Measurements from ENCODE around the gene GABRG1.
A peak's percentile ranks its signal among the peaks of the same experiment; 100 is the strongest.

The GABRG1 gene

DNA sequence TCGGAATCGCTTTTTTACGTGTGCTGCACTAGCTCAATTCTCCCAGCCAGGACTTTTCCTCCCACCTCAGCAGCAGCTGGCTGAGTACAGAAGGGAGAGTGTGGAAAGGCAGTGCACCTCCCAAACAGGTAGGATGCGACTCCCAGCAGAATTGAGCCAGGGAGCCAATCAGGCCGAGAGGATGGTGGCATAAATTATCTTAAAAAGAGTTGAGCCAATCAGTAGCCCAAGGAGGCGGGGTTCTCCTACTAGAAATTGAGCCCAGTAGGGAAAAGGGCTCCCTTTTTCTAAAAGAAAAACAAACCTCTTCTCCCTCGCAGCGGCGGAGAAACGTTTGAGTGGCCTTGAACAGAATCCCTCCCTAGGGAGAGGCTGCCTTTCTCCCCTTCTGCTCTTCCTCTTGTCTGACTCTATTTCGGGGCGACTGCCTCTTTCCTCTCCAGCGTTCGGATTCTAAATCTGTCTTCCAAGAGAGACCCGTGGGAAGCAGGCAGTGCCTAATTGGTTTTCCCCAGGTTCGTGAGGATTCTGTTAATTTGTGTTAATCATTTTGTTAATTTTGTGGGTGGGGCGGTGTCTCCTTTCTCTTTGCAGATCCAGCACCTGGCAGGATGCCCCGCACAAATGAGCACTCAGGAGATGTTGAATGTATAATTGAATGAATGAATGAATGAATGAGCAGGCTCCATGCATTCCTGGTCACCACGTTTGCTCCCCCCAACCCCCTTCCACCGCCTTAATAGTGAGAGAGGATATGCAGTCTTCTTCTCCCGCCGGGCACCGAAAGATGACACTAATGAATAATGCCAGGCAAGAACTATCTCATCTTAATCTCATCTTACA lies at the start of gene GABRG1:
Gene GABRG1, minus strand, starts transcription at position 142 of the 843 bp plus-strand sequence. Its CDS starts 141 bp downstream, at position 1.
- no peak for DNase-seq

DNA sequence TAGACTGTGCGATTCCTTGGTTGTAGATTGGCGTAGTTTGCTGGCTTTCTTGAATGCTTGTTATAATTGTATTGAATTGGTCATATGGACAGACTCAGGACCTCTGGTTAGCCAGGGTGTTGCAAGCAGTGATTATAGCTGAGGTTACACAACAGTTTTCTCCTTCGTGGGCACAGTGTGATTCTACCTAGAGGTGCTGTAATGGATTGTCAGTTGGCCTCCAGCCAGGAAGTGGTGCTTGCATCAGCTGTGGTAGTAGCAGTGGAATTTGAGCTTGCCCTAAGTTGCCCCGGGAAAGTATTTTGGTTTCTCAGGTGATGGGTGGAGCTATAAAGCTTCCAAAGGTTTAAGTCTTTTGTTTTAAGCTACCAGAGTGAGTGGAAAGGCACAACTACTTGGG lies 23.1 kb upstream of the GABRG1 start:
- no peak for DNase-seq

DNA sequence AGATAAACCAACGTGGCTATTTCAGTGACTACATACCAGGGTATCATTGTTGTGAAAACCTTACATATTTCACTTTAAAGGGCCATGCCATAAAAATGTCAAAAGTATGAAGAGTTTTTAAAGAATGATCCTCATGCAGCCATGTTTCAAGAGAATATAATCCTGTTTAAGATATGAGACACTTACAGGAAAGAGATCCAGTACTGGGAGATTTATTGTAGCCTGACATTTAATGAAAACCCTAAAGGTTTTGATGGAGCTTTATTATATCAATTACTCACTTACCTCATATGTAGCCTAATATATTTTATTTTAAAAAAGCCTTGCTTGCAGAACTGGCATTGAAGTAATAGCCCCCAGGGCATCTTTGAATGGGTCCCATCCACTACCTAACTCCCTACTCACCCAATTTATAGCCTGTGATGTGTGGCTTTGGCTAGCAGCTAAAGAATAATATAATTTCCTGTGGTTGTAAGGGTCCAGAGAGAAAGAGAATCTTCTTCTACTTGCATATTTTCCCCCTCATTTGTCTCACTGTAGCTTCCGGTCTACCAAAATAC lies 7.7 kb upstream of the GABRG1 start:
- no peak for DNase-seq

DNA sequence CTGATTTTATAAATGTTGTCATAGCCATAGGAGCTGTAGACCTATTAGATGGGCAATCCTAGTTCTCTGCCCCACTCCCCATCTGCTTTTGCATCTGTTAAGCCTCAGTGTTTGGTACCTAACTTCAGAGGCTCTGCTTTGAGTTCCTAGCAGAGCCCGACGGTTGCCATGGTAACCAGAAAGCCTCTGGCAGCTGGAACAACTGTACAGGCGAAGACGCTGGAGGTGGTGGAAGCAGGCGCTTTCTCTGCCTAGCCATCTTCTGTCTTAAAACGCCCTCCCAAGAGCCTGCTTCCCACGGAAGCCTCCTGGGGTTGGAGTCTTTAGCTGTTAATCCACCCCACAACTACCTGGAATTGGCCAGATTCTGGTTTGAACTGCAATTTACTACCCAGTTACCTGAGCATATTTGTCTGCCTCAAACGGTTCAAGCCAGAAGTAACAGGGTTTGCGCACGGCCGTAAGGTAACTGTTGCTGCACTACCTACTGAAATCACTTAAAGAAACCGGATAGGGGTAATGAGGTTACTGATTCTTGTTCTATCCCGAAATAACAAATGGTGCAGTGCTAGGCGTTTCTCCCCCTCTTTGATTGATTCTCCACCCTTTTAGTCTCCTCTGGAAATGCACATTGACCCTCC lies 1.0 kb upstream of the GABRG1 start:
- DNase-seq = peak; percentile 5

DNA sequence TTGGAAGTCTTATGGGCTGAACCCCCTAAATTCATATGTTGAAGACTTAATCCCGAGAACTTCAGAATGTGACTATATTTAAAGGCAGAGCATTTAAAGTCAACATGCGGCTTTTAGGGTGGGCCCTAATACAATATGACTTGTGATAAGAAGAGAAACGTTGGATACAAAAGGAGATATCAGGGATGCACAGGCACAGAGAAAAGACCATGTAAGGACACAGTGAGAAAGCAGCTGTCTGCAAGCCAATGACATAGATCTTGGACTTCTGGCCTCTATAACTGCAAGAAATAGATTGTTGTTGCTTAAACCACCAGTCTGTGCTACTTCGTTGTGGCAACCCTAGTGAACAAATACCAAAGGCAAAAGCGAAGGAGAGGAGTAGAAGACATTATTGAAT lies 42.2 kb downstream of the GABRG1 start:
- DNase-seq = peak; percentile 91

DNA sequence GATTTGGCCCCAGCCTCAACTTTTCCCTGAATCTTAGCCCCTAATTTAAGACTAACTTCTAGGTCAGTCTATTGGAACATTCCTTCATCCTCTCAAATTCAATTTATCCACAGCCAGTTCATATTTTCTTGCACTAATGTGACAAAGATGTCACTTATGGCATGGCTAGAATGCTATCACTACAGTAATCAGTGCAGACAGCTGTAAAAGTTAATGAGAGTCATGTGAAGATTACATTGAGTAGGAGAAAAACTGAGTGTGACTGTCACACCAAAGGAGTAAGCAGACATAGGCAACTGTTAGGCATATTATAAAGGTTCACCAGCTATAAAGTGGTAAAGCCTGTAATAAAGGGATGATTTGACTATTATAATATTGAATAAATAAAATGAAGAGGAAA lies 42.6 kb downstream of the GABRG1 start:
- DNase-seq = peak; percentile 62

DNA sequence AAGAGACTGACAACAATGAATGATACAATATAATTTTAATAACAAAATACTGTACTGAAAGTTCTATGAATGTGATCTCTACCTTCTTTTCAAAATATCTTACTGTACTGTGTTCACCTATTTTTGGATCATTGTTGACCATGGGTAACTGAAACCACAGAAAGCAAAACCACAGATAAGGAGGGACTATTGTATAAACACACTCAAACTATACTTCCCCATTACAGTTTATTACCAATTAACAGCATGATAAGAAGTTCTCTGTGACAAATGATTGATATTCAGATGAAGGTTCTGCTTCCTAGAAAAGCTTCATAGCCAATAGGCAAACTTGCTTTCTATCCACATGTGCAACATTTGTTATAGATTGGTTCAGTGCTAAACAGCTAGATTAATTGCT lies 50.1 kb downstream of the GABRG1 start:
- DNase-seq = peak; percentile 73

DNA sequence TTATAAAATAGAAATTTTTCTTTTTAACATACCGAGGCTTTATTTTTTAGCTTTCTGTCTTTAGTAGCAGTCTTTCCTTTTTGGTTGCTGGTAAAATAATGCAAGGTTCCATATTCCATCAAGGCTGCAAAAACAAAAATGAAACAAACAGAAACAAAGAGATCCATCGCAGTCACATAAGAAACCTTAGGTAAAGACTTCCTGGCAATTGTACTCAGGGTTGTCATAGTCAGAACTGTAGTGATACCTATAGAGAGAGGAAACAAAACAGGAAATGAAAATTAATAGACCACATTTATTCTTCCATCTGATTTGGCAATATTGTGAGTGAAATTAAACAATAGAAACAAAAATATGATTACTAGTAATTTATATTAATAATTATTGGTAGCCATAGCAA lies 72.5 kb downstream of the GABRG1 start:
- DNase-seq = no peak

DNA sequence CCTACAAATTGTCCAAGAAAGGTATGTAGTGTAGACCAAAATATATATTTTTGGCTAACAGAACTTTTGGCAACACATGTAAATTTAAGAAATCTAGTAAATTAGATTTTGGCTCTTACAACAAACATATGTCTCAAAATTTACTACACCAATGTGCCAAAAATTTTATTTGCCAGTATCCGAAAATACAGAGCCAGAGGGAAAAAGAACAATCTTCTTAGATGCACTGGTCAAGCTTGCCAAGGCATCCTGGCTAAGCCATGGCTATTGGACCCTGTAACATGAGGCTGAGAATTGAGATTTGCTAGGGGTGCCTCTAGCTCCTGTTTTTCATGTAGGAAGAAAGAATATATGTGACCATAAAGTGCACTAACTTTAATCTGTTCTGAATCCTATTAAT lies 91.8 kb downstream of the GABRG1 start:
- DNase-seq = no peak

DNA sequence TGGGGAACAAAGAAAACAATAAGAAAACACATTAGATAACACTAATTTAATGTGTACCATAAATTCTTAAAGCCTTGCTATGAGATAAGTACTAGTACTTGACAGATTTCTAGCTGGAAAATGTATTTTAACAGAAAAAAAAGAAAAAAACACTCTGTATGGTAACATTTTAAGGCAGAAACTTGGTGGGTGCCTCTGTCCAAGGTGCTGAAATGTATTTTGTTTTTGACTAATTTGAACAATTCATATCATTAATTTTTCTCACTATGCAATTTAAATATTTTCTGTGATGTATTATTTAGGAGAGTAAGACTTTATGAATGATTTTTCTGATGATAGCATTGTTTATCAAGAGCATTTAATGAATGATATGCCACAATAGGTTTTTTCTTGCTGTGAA lies 107.5 kb downstream of the GABRG1 start:
- peak; percentile 27 for DNase-seq

DNA sequence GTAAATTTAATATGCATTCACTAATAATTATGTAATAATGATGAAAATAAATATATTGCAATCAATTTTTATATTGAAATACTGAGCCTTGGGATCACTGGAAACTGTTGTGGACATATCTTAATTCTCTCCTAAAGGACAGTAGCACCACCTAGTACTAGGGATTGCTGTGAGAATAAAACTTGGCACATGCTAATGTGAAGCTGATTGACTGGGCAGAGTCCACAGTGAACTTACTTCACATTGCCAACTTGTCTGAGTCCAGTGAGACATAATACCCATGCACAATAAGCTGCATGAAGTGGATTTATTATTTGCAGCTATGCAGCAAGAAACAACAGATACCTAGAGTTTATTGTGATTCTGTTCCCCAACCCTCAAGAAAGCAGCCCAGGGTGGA lies 131.1 kb downstream of the GABRG1 start:
- no peak for DNase-seq

DNA sequence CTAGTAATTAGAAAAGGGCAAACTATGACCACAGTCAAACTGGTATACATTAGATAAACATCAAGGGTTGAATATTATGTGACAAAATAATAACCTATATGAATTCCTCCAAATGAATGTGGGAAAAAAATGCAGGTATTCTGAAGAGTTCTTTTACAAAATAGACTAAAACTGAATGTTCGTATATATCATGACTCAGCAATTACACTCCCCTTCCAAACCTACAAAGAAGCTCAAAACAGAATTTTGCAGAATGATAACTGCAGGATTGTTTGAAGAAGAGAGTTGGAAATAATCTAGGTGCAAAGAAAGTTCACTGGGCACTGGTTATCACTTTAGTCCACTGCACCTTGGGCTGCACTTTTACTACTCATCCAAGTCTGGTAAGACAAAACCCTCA lies 134.1 kb downstream of the GABRG1 start:
- DNase-seq = no peak

DNA sequence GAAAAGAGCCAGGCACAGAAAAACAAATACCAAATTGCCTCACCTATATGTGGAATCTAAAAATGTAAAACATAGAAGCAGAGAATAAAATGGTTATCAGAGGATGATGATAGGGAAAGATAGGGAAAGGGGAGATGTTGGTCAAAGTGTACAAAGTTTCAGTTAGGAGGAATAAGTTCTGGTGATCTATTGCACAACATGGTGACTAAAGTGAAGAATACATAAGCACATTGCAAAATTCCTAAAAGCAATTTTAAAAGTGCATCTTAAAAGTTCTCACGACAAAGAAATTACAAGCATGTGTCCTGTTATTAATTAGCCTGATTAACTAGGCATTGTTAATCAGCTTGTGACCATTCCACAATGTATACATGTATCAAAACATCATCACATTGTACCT lies 136.0 kb downstream of the GABRG1 start:
- no peak for DNase-seq
